GM19372 (cell line): ENCODE measurements around the gene KRTAP5-3.
"Not testable (repeated sequence)": the region's sequence is repeated elsewhere in the genome, so short reads cannot be mapped to it uniquely, and the experiment has no call there.

Experiments used
- ATAC-seq: cut with Tn5 transposase; IDR thresholded peaks from one replicate; pipeline ENCODE4 v1.9.1; 2021; ENCODE audit warnings: mild to moderate bottlenecking, low read depth, moderate library complexity; ENCODE audit not compliant: unreplicated experiment

Gene KRTAP5-3

GRCh38 chr11:1622086-1622485 is 13.8 kb upstream of the KRTAP5-3 start, which contains the start of gene KRTAP5-4:
KRTAP5-4 (minus strand) TSS chr11:1622138; CDS start chr11:1622093, 45 bp downstream.
- ATAC-seq = no peak

GRCh38 chr11:1619449-1619848 is 11.2 kb upstream of the KRTAP5-3 start:
- ATAC-seq = no peak

GRCh38 chr11:1618231-1618630 is 10.0 kb upstream of the KRTAP5-3 start:
- ATAC-seq = no peak

GRCh38 chr11:1607901-1608300 is 362 bp downstream of the KRTAP5-3 start:
- ATAC-seq = not testable (repeated sequence)

GRCh38 chr11:1607156-1607845 is 962 bp downstream of the KRTAP5-3 start:
- ATAC-seq = not testable (repeated sequence)

GRCh38 chr11:1605923-1606322 is 2.3 kb downstream of the KRTAP5-3 start:
- ATAC-seq = not testable (repeated sequence)

GRCh38 chr11:1604711-1605110 is 3.6 kb downstream of the KRTAP5-3 start:
- ATAC-seq = no peak

- no peak for ATAC-seq
Measured at GRCh38 chr11:1604181-1604580, 4.1 kb downstream of the KRTAP5-3 start.

- ATAC-seq = no peak
Measured at GRCh38 chr11:1603629-1604028, 4.6 kb downstream of the KRTAP5-3 start.

- ATAC-seq = not testable (repeated sequence)
Measured at GRCh38 chr11:1601663-1602062, 6.6 kb downstream of the KRTAP5-3 start.

- ATAC-seq = no peak
Measured at GRCh38 chr11:1600626-1601025, 7.6 kb downstream of the KRTAP5-3 start.

- no peak for ATAC-seq
Measured at GRCh38 chr11:1598816-1599215, 9.4 kb downstream of the KRTAP5-3 start.

- not testable (repeated sequence) for ATAC-seq
Measured at GRCh38 chr11:1598406-1598805, 9.9 kb downstream of the KRTAP5-3 start.

- ATAC-seq = no peak
Measured at GRCh38 chr11:1597994-1598380, 10.3 kb downstream of the KRTAP5-3 start, which contains the start of gene KRTAP5-2. KRTAP5-2 (minus strand) TSS chr11:1598294; CDS start chr11:1598250, 44 bp downstream.

- no peak for ATAC-seq
Measured at GRCh38 chr11:1597331-1597993, 10.8 kb downstream of the KRTAP5-3 start.

- ATAC-seq = not testable (repeated sequence)
Measured at GRCh38 chr11:1596576-1597121, 11.6 kb downstream of the KRTAP5-3 start.

GRCh38 chr11:1595994-1596575 is 12.2 kb downstream of the KRTAP5-3 start:
- not testable (repeated sequence) for ATAC-seq

- no peak for ATAC-seq
Measured at GRCh38 chr11:1592628-1593027, 15.6 kb downstream of the KRTAP5-3 start.

GRCh38 chr11:1589996-1590395 is 18.3 kb downstream of the KRTAP5-3 start:
- no peak for ATAC-seq

- not testable (repeated sequence) for ATAC-seq
Measured at GRCh38 chr11:1589191-1589963, 18.9 kb downstream of the KRTAP5-3 start.
